PC-3 (cell line): ENCODE data around the gene RMP24.

ENCODE experiments used
- CTCF ChIP-seq: fragments of 300-600 bp; sonication (generic); conservative IDR thresholded peaks from 2 replicates; pipeline ENCODE4 v1.5.1; 2017; ENCODE audit warnings: antibody characterized with exemption, low read depth, mild to moderate bottlenecking, low read length
- EZH2 ChIP-seq: fragments of 300-600 bp; sonication (generic); IDR thresholded peaks from one replicate; pipeline ENCODE4 v1.6.1; 2017; ENCODE audit warnings: antibody characterized with exemption, mild to moderate bottlenecking, low read length; ENCODE audit not compliant: unreplicated experiment
- EZH2phosphoT487 ChIP-seq: fragments of 300-600 bp; sonication (generic); IDR thresholded peaks from 2 replicates; pipeline ENCODE4 v1.6.1; 2018; ENCODE audit warnings: mild to moderate bottlenecking, antibody characterized with exemption, low read length, borderline replicate concordance

DNA sequence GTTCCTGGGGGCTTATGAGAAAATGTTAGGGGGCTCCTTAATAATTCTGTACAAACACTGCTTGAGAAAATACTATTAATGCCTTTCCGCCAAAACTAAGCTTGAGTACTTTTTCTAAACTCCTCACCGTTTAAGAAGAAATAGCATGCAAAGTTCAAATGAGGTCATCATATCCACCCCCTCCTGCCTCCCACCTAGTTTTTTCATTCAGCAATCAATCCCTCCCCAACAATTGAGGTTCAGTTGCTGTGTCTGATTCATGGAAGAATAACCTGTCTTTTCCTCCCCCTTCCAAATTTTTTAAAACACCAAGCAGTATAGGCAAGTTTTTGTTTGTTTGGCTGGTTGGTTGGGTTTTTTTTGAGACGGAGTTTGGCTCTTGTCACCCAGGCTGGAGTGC is 24.4 kb upstream of the RMP24 start:
- no peak for TF ChIP-seq CTCF
- TF ChIP-seq EZH2, result no peak
- no peak for TF ChIP-seq EZH2phosphoT487
